K562 (cell line): Measurements from ENCODE around the gene MEA1. TPM values are rescaled to one million over a fixed set of nuclear protein-coding genes. Genes with fewer than 3 reads are reported as not detected.
A peak's percentile ranks its signal among the peaks of the same experiment; 100 is the strongest.

Source experiments
- C11orf30 ChIP-seq: fragments of 450-650 bp; IDR thresholded peaks from 2 replicates; pipeline ENCODE4 v1.6.1; 2016; ENCODE audit warnings: low read depth, mild to moderate bottlenecking
- CTCFL ChIP-seq: IDR thresholded peaks from 2 replicates; pipeline ENCODE4 v1.6.1; 2011; ENCODE audit warnings: borderline replicate concordance, low read depth, mild to moderate bottlenecking, moderate library complexity, low read length; ENCODE audit not compliant: insufficient read depth, poor library complexity, severe bottlenecking
- DIDO1 ChIP-seq: fragments of 450-650 bp; IDR thresholded peaks from 2 replicates; pipeline ENCODE4 v1.6.1; 2016; ENCODE audit warnings: low read depth, missing biosample characterization, missing genetic modification characterization
- DLX4 ChIP-seq: fragments of 250-450 bp; sonication (Bioruptor Pico); IDR thresholded peaks from 2 replicates; pipeline ENCODE4 v1.6.1; 2021; ENCODE audit warnings: mild to moderate bottlenecking
- GTF2F1 ChIP-seq: IDR thresholded peaks from 2 replicates; pipeline ENCODE4 v1.6.1; 2011; ENCODE audit warnings: low read depth, low read length, improper control_type of control experiment
- MAX ChIP-seq: sonication (generic); formaldehyde crosslinking; IDR thresholded peaks from 2 replicates; pipeline ENCODE4 v1.9.0; 2022; ENCODE audit warnings: mild to moderate bottlenecking, missing genetic modification reagents
- POLR2AphosphoS5 ChIP-seq: IDR thresholded peaks from 2 replicates; pipeline ENCODE4 v1.6.1; 2011; ENCODE audit warnings: mild to moderate bottlenecking, low read depth, low read length, moderate library complexity; ENCODE audit not compliant: control insufficient read depth, insufficient read depth
- RBM34 ChIP-seq: fragments of 200-400 bp; formaldehyde crosslinking; IDR thresholded peaks from 2 replicates; pipeline ENCODE4 v1.6.1; 2018; ENCODE audit warnings: low read length, borderline replicate concordance; ENCODE audit not compliant: insufficient read depth
- SETDB1 ChIP-seq: IDR thresholded peaks from one replicate; pipeline ENCODE4 v1.6.1; 2012; ENCODE audit warnings: low read length, control low read depth, inconsistent platforms
- SREBF2 ChIP-seq: sonication (generic); formaldehyde crosslinking; IDR thresholded peaks from 2 replicates; pipeline ENCODE4 v1.4.0; 2020; ENCODE audit warnings: mild to moderate bottlenecking, missing genetic modification reagents
- STAG1 ChIP-seq: sonication (generic); formaldehyde crosslinking; IDR thresholded peaks from 2 replicates; pipeline ENCODE4 v1.5.0; 2020; ENCODE audit warnings: missing genetic modification reagents, borderline replicate concordance
- ZKSCAN8 ChIP-seq: fragments of 200-800 bp; sonication (Bioruptor generic); IDR thresholded peaks from 2 replicates; pipeline ENCODE4 v1.6.1; 2016; ENCODE audit warnings: missing genetic modification characterization, missing compliant biosample characterization
- ZNF174 ChIP-seq: fragments of 250-450 bp; sonication (Bioruptor Pico); IDR thresholded peaks from 2 replicates; pipeline ENCODE4 v1.4.0; 2020; ENCODE audit warnings: mild to moderate bottlenecking
- ZNF586 ChIP-seq: fragments of 450-650 bp; formaldehyde crosslinking; conservative IDR thresholded peaks from 2 replicates; pipeline ENCODE4 v1.4.0; 2020; ENCODE audit warnings: mild to moderate bottlenecking, moderate library complexity
- ZNF77 ChIP-seq: fragments of 250-450 bp; sonication (Bioruptor Pico); IDR thresholded peaks from 2 replicates; pipeline ENCODE4 v1.5.0; 2020
- polyA plus RNA-seq, 8 experiments: library from polyadenylated mRNA; depleted of rRNA in 4 of 8; stranded (reverse) in 5 of 8; unstranded in 3 of 8; fragments of >200 nt; fragmentation: Nextera tagmentation in 2 of 8; fragmentation: Illumina TruSeq in 1 of 8; extraction: Ambion mirVana in 2 of 8; extraction: Trizol in 1 of 8; gene quantifications; 2 replicates each; pipeline versions ENCODE4 v1.2.1 to v1.2.3, GENCODE V29; 2011 to 2014; ENCODE audit warnings: inconsistent platforms in 1 of 8, missing spikeins in 1 of 8
- total RNA-seq, 7 experiments: library from RNA; depleted of rRNA in 6 of 7; stranded (reverse); fragments of >200 nt in 6 of 7; fragmentation: Illumina TruSeq in 2 of 7; extraction: Trizol in 2 of 7; gene quantifications; 2 replicates each; pipeline versions ENCODE4 v1.2.1 to v1.2.3, GENCODE V29; 2011 to 2021; ENCODE audit warnings: low replicate concordance in 1 of 7
- TF ChIP-seq, protein P1 (sequence below), 2 experiments: fragments of 450-650 bp; formaldehyde crosslinking in 1 of 2; IDR thresholded peaks; 2 replicates each; pipeline versions ENCODE4 v1.4.0 to v1.6.1; 2014 to 2020; ENCODE audit warnings: mild to moderate bottlenecking in 2 of 2, borderline replicate concordance in 1 of 2, low read depth in 1 of 2

Gene MEA1
- total and polyA plus RNA-seq, 9 of the 15 experiments (the other 6 are each of a cell fraction or from before 2014, with no cell fraction given), result 86.8 to 210 (median 152) TPM

GRCh38 chr6:43009124-43009523 lies 4.6 kb downstream of the MEA1 start (continued):
- TF ChIP-seq, protein P1, sequence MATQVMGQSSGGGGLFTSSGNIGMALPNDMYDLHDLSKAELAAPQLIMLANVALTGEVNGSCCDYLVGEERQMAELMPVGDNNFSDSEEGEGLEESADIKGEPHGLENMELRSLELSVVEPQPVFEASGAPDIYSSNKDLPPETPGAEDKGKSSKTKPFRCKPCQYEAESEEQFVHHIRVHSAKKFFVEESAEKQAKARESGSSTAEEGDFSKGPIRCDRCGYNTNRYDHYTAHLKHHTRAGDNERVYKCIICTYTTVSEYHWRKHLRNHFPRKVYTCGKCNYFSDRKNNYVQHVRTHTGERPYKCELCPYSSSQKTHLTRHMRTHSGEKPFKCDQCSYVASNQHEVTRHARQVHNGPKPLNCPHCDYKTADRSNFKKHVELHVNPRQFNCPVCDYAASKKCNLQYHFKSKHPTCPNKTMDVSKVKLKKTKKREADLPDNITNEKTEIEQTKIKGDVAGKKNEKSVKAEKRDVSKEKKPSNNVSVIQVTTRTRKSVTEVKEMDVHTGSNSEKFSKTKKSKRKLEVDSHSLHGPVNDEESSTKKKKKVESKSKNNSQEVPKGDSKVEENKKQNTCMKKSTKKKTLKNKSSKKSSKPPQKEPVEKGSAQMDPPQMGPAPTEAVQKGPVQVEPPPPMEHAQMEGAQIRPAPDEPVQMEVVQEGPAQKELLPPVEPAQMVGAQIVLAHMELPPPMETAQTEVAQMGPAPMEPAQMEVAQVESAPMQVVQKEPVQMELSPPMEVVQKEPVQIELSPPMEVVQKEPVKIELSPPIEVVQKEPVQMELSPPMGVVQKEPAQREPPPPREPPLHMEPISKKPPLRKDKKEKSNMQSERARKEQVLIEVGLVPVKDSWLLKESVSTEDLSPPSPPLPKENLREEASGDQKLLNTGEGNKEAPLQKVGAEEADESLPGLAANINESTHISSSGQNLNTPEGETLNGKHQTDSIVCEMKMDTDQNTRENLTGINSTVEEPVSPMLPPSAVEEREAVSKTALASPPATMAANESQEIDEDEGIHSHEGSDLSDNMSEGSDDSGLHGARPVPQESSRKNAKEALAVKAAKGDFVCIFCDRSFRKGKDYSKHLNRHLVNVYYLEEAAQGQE (IDR thresholded peaks at IDR 0.05; ENCODE audit: borderline replicate concordance), result peak; percentile 68
- TF ChIP-seq, protein P1 (CRISPR knock-in tag; IDR thresholded peaks at IDR 0.05; ENCODE audit: low read depth), result no peak
- TF ChIP-seq DLX4 (CRISPR knock-in tag), result no peak
- TF ChIP-seq ZNF77, result no peak
- 0 out of 2 replicates have a peak, but pooled peaks have one; percentile 19 for TF ChIP-seq POLR2AphosphoS5
- TF ChIP-seq MAX, result no peak
- TF ChIP-seq SETDB1, result no peak
- peak; percentile 30; the same call in 1 of the 2 replicates for TF ChIP-seq STAG1
- TF ChIP-seq DIDO1 (tag), result no peak
- TF ChIP-seq ZNF174 (CRISPR knock-in tag), result no peak
- no peak for TF ChIP-seq RBM34
- no peak for TF ChIP-seq SREBF2
- peak; percentile 76 for TF ChIP-seq CTCFL
- TF ChIP-seq GTF2F1, result no peak
- TF ChIP-seq ZNF586 (CRISPR knock-in tag), result no peak
- TF ChIP-seq C11orf30, result no peak
- no peak for TF ChIP-seq ZKSCAN8
